Chondrocyte (in vitro differentiated cells): Measurements from ENCODE around the gene AFAP1. TPM values are rescaled to one million over a fixed set of nuclear protein-coding genes. Genes with fewer than 3 reads are reported as not detected.
A peak's percentile ranks its signal among the peaks of the same experiment; 100 is the strongest.

Experiments used
- DNase-seq: peaks from one replicate; pipeline ENCODE4 v3.0.0; 2021; ENCODE audit warnings: mixed read lengths, low spot score
- H3K27ac Mint-ChIP-seq: one replicate; pipeline ENCODE4 v1.8.0; 2021; ENCODE audit warnings: mild to moderate bottlenecking, moderate library complexity, mixed read lengths; ENCODE audit not compliant: unreplicated experiment
- H3K27me3 Mint-ChIP-seq: 2 replicates; pipeline ENCODE4 v1.8.0; 2021; ENCODE audit warnings: low read depth, mixed read lengths
- H3K36me3 Mint-ChIP-seq: 2 replicates; pipeline ENCODE4 v1.8.0; 2021; ENCODE audit warnings: low read depth, mixed read lengths
- H3K4me1 Mint-ChIP-seq: 2 replicates; pipeline ENCODE4 v1.8.0; 2021; ENCODE audit warnings: low read depth, mild to moderate bottlenecking, mixed read lengths
- H3K4me3 Mint-ChIP-seq: one replicate; pipeline ENCODE4 v1.8.0; 2021; ENCODE audit warnings: mild to moderate bottlenecking, moderate library complexity, mixed read lengths; ENCODE audit not compliant: unreplicated experiment
- H3K9me3 Mint-ChIP-seq: 2 replicates; pipeline ENCODE4 v1.8.0; 2021; ENCODE audit warnings: low read depth, mixed read lengths
- CTCF ChIP-seq: fragments of 200-600 bp; sonication (generic); IDR thresholded peaks from 2 replicates; pipeline ENCODE4 v1.5.0; 2021; ENCODE audit warnings: antibody characterized with exemption, mild to moderate bottlenecking, moderate library complexity
- total RNA-seq: library from RNA; stranded (reverse); gene quantifications from 3 replicates; pipeline ENCODE4 v1.2.1, GENCODE V29; 2021

Gene AFAP1
- total RNA-seq, 1 donor from 2014 or later = 118 TPM

- Mint-ChIP-seq H3K9me3 (no peaks in the 10 kb centered on the region), H3K27ac (no peak overlapping the region), H3K4me1 (peaks cover 49% of the 10 kb centered on the region), H3K36me3 (no peaks in the 10 kb centered on the region), H3K27me3 (no peaks in the 10 kb centered on the region), H3K4me3 (no peak overlapping the region)
- no peak for DNase-seq
- no peak for TF ChIP-seq CTCF
These were observed 34.8 kb upstream of the AFAP1 start for GRCh38 chr4:7974425-7974824.

- no peaks in the 10 kb centered on the region for H3K36me3 Mint-ChIP-seq
- H3K27me3 Mint-ChIP-seq = no peaks in the 10 kb centered on the region
- H3K4me1 Mint-ChIP-seq = peaks cover 47% of the 10 kb centered on the region
- H3K27ac Mint-ChIP-seq = peak overlapping the region; percentile 70
- H3K4me3 Mint-ChIP-seq = no peak overlapping the region
- H3K9me3 Mint-ChIP-seq = no peaks in the 10 kb centered on the region
- no peak for DNase-seq
- TF ChIP-seq CTCF = no peak
These were observed 33.9 kb upstream of the AFAP1 start for GRCh38 chr4:7973545-7973981.

- Mint-ChIP-seq H3K27ac (no peak overlapping the region), H3K36me3 (no peaks in the 10 kb centered on the region), H3K4me3 (no peak overlapping the region), H3K27me3 (peaks cover under 1% of the 10 kb centered on the region), H3K9me3 (no peaks in the 10 kb centered on the region), H3K4me1 (peaks cover 49% of the 10 kb centered on the region)
- DNase-seq = no peak
- no peak for TF ChIP-seq CTCF
These were observed 32.3 kb upstream of the AFAP1 start for GRCh38 chr4:7971881-7972500.

DNA sequence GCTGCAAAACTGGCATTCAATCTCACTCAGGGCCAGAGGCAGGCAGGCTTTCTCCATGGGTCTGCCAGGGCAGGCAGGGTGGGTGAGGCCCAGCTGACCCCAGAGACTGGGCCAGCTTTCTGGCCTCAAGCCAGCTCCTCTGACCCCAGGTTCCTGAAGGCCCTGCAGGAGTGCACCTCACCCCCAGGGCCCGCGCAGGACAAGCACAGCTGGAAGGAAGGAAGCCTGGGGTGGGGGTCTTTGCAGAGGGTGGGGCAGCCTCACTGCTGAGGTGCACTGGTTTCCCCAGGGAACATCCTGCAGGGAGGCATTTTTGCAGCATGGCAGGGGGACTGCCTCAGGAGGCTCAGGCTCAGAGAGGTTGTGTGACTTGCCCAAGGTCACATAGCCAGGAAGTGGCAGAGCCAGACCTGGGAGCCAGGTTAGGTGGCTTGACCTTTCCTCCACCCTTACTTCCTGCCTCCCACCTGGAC lies 31.5 kb upstream of the AFAP1 start:
- H3K27ac Mint-ChIP-seq = peak overlapping the region; percentile 57
- DNase-seq = no peak
- peaks cover 2% of the 10 kb centered on the region for H3K27me3 Mint-ChIP-seq
- no peak overlapping the region for H3K4me3 Mint-ChIP-seq
- no peaks in the 10 kb centered on the region for H3K9me3 Mint-ChIP-seq
- no peak for TF ChIP-seq CTCF
- no peaks in the 10 kb centered on the region for H3K36me3 Mint-ChIP-seq
- H3K4me1 Mint-ChIP-seq = peaks cover 50% of the 10 kb centered on the region

DNA sequence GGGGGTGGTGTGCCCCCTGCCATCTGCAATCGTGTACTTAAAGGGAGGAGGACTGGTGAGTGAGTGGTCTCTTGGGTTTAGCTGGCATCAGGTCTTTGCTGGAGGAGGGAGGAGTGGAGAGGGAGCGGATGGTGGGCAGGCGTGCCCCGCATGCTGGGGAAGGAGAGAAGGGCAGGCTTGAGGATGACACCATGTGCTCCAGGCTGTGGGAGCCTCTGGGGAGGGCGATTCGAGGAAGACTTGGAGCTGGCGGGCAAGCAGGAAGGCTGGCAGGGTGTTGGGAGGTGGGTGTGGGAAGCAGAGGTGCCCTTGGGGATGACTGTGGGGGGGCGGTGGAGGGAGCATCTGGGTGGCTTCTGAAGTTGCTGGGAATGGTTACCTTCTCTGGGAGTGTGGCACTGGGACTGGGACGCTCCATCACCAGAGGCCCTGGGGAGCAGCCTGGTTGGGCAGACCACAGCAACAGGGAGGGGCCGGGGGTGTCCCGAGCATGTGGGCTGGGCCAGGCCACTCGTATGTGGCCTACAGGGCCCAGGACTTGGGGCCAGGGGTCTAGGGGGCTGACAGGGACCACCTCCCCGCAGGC lies 30.8 kb upstream of the AFAP1 start:
- peak overlapping the region; percentile 96 for H3K27ac Mint-ChIP-seq
- no peaks in the 10 kb centered on the region for H3K36me3 Mint-ChIP-seq
- DNase-seq = no peak
- peaks cover 50% of the 10 kb centered on the region for H3K4me1 Mint-ChIP-seq
- TF ChIP-seq CTCF = no peak
- H3K27me3 Mint-ChIP-seq = peaks cover 2% of the 10 kb centered on the region
- peak overlapping the region; percentile 44 for H3K4me3 Mint-ChIP-seq
- H3K9me3 Mint-ChIP-seq = no peaks in the 10 kb centered on the region
